Neural progenitor cell (in vitro differentiated cells): ENCODE results near the gene DOCK6. TPM values are rescaled to one million over a fixed set of nuclear protein-coding genes. Genes with fewer than 3 reads are reported as not detected.

Experiments used
- DNase-seq: peaks from one replicate; pipeline ENCODE4 v3.0.0-alpha.2; 2016; ENCODE audit warnings: low spot score
- H2AFZ ChIP-seq: fragments of 200-600 bp; sonication (generic); replicated peaks from 2 replicates; pipeline ENCODE4 v1.6.1; 2016; ENCODE audit warnings: antibody characterized with exemption
- H3F3A ChIP-seq: fragments of 200-600 bp; sonication (generic); 2 replicates; pipeline ENCODE4 v1.6.1; 2016; ENCODE audit warnings: antibody characterized with exemption, low read depth
- H3K27ac ChIP-seq: fragments of 200-600 bp; sonication (generic); 2 replicates; pipeline ENCODE4 v1.5.1; 2016; ENCODE audit warnings: mild to moderate bottlenecking
- H3K27me3 ChIP-seq: fragments of 200-600 bp; sonication (generic); 2 replicates; pipeline ENCODE4 v1.6.1; 2016; ENCODE audit warnings: mild to moderate bottlenecking, moderate library complexity
- H3K36me3 ChIP-seq: fragments of 200-600 bp; sonication (generic); 2 replicates; pipeline ENCODE4 v1.5.1; 2016
- H3K4me1 ChIP-seq: fragments of 200-600 bp; sonication (generic); 2 replicates; pipeline ENCODE4 v1.6.1; 2016; ENCODE audit warnings: mixed run types
- H3K4me2 ChIP-seq: fragments of 200-600 bp; sonication (generic); 2 replicates; pipeline ENCODE4 v1.6.1; 2016
- H3K4me3 ChIP-seq: fragments of 200-600 bp; sonication (generic); 2 replicates; pipeline ENCODE4 v1.5.1; 2016
- H3K79me2 ChIP-seq: fragments of 200-600 bp; sonication (generic); 2 replicates; pipeline ENCODE4 v1.6.1; 2016; ENCODE audit warnings: low read depth
- H3K9ac ChIP-seq: fragments of 200-600 bp; sonication (generic); 2 replicates; pipeline ENCODE4 v1.6.1; 2016
- H3K9me3 ChIP-seq: fragments of 200-600 bp; sonication (generic); 2 replicates; pipeline ENCODE4 v1.5.1; 2016; ENCODE audit warnings: low read depth
- H4K20me1 ChIP-seq: fragments of 200-600 bp; sonication (generic); 2 replicates; pipeline ENCODE4 v1.6.1; 2016; ENCODE audit warnings: low read depth
- H3K27ac Mint-ChIP-seq: 3 replicates; pipeline ENCODE4 v1.8.0; 2021; ENCODE audit warnings: mixed read lengths
- H3K27me3 Mint-ChIP-seq: 2 replicates; pipeline ENCODE4 v1.8.0; 2022; ENCODE audit warnings: low read depth, mild to moderate bottlenecking, inconsistent platforms, moderate library complexity, mixed read lengths; ENCODE audit not compliant: insufficient read depth
- H3K36me3 Mint-ChIP-seq: 3 replicates; pipeline ENCODE4 v1.8.0; 2021; ENCODE audit warnings: mixed read lengths
- H3K4me1 Mint-ChIP-seq: 3 replicates; pipeline ENCODE4 v1.8.0; 2021; ENCODE audit warnings: mixed read lengths
- H3K4me3 Mint-ChIP-seq: 3 replicates; pipeline ENCODE4 v1.8.0; 2021; ENCODE audit warnings: mild to moderate bottlenecking, moderate library complexity, mixed read lengths
- H3K9me3 Mint-ChIP-seq: 3 replicates; pipeline ENCODE4 v1.8.0; 2020; ENCODE audit warnings: mixed read lengths
- EZH2 ChIP-seq: fragments of 200-600 bp; sonication (generic); IDR thresholded peaks from 2 replicates; pipeline ENCODE4 v1.6.1; 2017; ENCODE audit warnings: antibody characterized with exemption, mild to moderate bottlenecking, moderate library complexity
- EZH2phosphoT487 ChIP-seq: fragments of 200-600 bp; sonication (generic); IDR thresholded peaks from 2 replicates; pipeline ENCODE4 v1.6.1; 2017; ENCODE audit warnings: antibody characterized with exemption
- total RNA-seq: library from RNA; depleted of rRNA; stranded (reverse); fragments of >200 nt; gene quantifications from 2 replicates; pipeline ENCODE4 v1.2.3, GENCODE V29; 2015; ENCODE audit warnings: low replicate concordance
- TF ChIP-seq, protein P1 (sequence below): fragments of 200-600 bp; sonication (generic); IDR thresholded peaks from 2 replicates; pipeline ENCODE4 v1.5.1; 2017; ENCODE audit warnings: antibody characterized with exemption, mild to moderate bottlenecking

The DOCK6 gene
- total RNA-seq, 1 donor from 2014 or later: 10.0 TPM

DNA sequence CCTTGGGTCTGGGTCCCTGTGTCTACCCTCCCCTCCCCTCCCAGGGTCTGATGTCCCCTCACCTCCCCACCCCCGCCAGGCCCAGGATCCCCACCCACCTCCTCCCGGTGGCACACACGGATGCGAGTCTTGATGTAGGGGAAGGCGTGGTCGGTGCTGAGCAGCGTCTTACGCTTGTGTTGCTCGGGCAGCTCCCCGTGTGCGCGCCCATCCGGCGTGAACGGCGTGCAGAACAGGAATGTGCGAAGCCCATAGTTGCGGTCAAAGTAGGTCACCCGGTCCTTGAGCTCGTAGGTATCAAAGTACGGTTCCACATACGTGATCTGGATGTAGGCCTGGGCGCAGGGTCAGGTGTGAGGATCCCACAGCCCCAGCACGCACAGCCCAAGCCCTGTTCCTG lies 60.5 kb downstream of the DOCK6 start:
- peaks cover 13% of the 10 kb centered on the region for H3F3A ChIP-seq
- no peak for DNase-seq
- H3K27me3 ChIP-seq: no peaks in the 10 kb centered on the region
- no peaks in the 10 kb centered on the region for H3K36me3 ChIP-seq
- Mint-ChIP-seq H3K9me3 (no peaks in the 10 kb centered on the region), H3K27ac (no peak overlapping the region), H3K4me1 (peaks cover 2% of the 10 kb centered on the region), H3K27me3 (peaks cover 2% of the 10 kb centered on the region), H3K36me3 (no peaks in the 10 kb centered on the region), H3K4me3 (no peak overlapping the region)
- H3K79me2 ChIP-seq: no peaks in the 10 kb centered on the region
- peaks cover 6% of the 10 kb centered on the region for H4K20me1 ChIP-seq
- no peaks in the 10 kb centered on the region for H3K9me3 ChIP-seq
- no peaks in the 10 kb centered on the region for H3K4me1 ChIP-seq
- H2AFZ ChIP-seq: no peak overlapping the region
- H3K27ac ChIP-seq: no peak overlapping the region
- H3K4me2 ChIP-seq: no peak overlapping the region
- H3K4me3 ChIP-seq: no peak overlapping the region
- H3K9ac ChIP-seq: no peak overlapping the region
- TF ChIP-seq, protein P1, sequence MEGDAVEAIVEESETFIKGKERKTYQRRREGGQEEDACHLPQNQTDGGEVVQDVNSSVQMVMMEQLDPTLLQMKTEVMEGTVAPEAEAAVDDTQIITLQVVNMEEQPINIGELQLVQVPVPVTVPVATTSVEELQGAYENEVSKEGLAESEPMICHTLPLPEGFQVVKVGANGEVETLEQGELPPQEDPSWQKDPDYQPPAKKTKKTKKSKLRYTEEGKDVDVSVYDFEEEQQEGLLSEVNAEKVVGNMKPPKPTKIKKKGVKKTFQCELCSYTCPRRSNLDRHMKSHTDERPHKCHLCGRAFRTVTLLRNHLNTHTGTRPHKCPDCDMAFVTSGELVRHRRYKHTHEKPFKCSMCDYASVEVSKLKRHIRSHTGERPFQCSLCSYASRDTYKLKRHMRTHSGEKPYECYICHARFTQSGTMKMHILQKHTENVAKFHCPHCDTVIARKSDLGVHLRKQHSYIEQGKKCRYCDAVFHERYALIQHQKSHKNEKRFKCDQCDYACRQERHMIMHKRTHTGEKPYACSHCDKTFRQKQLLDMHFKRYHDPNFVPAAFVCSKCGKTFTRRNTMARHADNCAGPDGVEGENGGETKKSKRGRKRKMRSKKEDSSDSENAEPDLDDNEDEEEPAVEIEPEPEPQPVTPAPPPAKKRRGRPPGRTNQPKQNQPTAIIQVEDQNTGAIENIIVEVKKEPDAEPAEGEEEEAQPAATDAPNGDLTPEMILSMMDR: no peak
- TF ChIP-seq EZH2phosphoT487 (no peak), EZH2 (no peak)

DNA sequence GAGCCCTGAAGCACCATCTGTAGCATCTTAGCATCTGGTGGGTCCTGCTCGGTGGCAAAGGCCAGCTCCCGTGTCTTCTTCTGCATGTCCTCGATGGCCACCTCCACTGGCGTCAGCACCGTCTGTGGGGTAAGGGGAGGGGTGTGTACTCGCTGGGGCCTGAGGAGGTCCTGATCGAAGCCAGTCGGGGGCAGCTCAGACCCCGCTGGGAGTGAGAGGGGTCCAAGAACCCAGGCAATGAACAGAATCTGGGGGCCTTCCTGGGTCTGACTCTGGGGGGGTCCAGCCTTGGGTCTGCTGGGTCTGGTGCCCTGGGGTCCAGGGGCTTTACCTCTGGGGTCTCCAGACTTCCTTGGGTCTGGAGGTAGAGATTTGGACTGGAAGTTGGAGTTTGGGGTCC lies 61.4 kb downstream of the DOCK6 start:
- Histone ChIP-seq H3K27me3 (no peaks in the 10 kb centered on the region), H3K9ac (no peak overlapping the region), H3K4me2 (no peak overlapping the region), H3K79me2 (no peaks in the 10 kb centered on the region), H3K4me3 (no peak overlapping the region), H3K36me3 (no peaks in the 10 kb centered on the region), H2AFZ (no peak overlapping the region), H3K27ac (no peak overlapping the region), H3K4me1 (no peaks in the 10 kb centered on the region), H4K20me1 (peaks cover 6% of the 10 kb centered on the region), H3K9me3 (no peaks in the 10 kb centered on the region), H3F3A (peaks cover 13% of the 10 kb centered on the region)
- H3K4me3 Mint-ChIP-seq: no peak overlapping the region
- TF ChIP-seq EZH2phosphoT487: no peak
- TF ChIP-seq EZH2: no peak
- TF ChIP-seq, protein P1: no peak
- H3K9me3 Mint-ChIP-seq: no peaks in the 10 kb centered on the region
- DNase-seq: no peak
- no peak overlapping the region for H3K27ac Mint-ChIP-seq
- no peaks in the 10 kb centered on the region for H3K36me3 Mint-ChIP-seq
- H3K4me1 Mint-ChIP-seq: peaks cover 2% of the 10 kb centered on the region
- H3K27me3 Mint-ChIP-seq: peaks cover 6% of the 10 kb centered on the region

DNA sequence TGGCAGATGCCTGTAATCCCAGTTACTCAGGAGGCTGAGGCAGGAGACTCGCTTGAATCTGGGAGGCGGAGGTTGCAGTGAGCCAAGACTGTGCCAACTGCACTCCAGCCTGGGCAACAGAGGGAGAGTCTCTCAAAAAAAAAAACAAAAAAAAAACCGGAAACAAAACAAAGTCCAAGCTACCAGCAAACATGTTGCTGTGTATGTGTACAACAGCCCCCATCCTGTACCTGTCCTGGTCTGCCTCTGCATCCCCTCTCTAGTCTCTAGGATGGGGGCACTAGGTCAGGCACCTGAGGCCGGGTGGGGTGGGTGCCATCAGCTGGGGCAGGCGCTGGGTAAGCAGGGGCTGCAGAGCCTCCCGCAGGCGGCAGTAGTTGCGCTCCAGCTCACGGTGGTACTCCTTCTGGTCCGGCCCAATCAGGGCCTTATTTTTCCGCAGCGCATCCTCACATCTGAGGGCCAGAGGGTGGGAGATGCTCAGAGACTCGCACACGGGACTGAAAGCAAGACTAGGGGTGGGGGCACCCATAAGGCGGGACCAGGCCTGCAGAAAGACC lies 62.2 kb downstream of the DOCK6 start:
- Mint-ChIP-seq H3K4me1 (peaks cover 5% of the 10 kb centered on the region), H3K27me3 (peaks cover 8% of the 10 kb centered on the region), H3K9me3 (no peaks in the 10 kb centered on the region), H3K27ac (peak overlapping the region; percentile 46), H3K4me3 (no peak overlapping the region), H3K36me3 (no peaks in the 10 kb centered on the region)
- Histone ChIP-seq H3K4me3 (no peak overlapping the region), H3K27me3 (no peaks in the 10 kb centered on the region), H3K79me2 (no peaks in the 10 kb centered on the region), H3K9ac (no peak overlapping the region), H2AFZ (no peak overlapping the region), H3K36me3 (no peaks in the 10 kb centered on the region), H3K27ac (no peak overlapping the region), H3F3A (peaks cover 16% of the 10 kb centered on the region), H4K20me1 (peaks cover 6% of the 10 kb centered on the region), H3K9me3 (no peaks in the 10 kb centered on the region), H3K4me1 (no peaks in the 10 kb centered on the region), H3K4me2 (no peak overlapping the region)
- DNase-seq: no peak
- TF ChIP-seq, protein P1: no peak
- no peak for TF ChIP-seq EZH2
- TF ChIP-seq EZH2phosphoT487: no peak
